Measurements from ENCODE around the gene WFS1. TPM values are rescaled to one million over a fixed set of nuclear protein-coding genes. Genes with fewer than 3 reads are reported as not detected.

WFS1 gene
- total RNA-seq, 1 donor from 2014 or later: 107 TPM

- DNase-seq (ENCODE audit: low read depth in 2 of 2): no peak
Observed at GRCh38 chr4:6262176-6262575, 7.5 kb upstream of the WFS1 start.

DNA sequence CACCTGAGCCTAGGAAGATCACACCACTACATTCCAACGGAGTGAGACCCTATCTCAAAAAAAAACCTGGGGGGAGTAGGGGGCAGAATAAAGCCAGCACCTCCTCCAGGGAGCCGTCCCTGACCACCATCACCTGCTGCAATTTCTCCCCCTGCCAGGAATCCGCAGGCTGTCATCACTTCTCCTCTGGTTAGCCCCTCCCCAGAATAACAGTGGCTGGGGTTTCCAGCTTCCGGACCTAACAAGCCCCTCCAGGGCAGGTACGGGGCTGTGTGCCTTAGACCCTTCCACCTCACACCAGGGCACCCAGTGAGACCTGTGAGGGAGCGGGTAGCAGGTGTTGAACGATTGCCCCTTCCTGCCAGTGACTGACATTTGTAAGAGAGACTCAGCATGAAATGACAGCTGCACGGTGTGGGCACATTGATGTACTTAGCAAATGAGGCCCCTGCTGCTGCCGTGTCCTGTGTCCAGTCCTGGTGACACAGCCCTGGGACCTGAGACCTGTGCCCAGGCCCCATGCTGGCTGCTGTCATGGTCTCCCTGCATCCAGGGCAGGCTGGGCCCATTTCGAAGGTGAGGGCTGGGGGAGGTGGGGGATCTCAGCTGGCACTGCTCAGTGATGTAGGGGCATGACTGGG lies 6.7 kb upstream of the WFS1 start:
- no peak for DNase-seq (ENCODE audit: low read depth in 2 of 2)

GRCh38 chr4:6263526-6264224 lies 6.0 kb upstream of the WFS1 start:
- DNase-seq (ENCODE audit: low read depth in 2 of 2): no peak

- DNase-seq (ENCODE audit: low read depth in 2 of 2): peak; percentile 77 to 88
Observed at GRCh38 chr4:6264225-6264540, 5.5 kb upstream of the WFS1 start.

DNA sequence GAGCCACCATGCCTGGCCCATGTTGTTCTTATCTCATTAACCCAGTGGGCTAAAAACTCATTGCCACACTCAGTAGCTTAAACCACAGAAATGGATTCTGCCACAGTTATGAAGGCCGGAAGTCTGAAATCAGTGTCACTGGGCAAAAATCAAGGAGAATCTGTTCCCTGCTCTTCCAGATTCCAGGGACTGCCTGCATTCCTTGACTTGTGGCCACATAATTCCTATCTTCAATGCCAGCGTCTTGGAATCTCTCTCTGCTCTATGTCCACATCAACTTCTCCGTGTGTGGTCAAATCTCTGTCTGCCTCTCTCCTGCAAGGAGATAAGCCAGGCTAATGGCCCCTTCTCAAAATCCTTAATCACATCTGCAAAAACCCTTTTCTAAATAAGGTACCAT lies 4.1 kb upstream of the WFS1 start:
- DNase-seq (ENCODE audit: low read depth in 2 of 2): no peak

- no peak for DNase-seq (ENCODE audit: low read depth in 2 of 2)
Observed at GRCh38 chr4:6267573-6267972, 2.1 kb upstream of the WFS1 start.

DNA sequence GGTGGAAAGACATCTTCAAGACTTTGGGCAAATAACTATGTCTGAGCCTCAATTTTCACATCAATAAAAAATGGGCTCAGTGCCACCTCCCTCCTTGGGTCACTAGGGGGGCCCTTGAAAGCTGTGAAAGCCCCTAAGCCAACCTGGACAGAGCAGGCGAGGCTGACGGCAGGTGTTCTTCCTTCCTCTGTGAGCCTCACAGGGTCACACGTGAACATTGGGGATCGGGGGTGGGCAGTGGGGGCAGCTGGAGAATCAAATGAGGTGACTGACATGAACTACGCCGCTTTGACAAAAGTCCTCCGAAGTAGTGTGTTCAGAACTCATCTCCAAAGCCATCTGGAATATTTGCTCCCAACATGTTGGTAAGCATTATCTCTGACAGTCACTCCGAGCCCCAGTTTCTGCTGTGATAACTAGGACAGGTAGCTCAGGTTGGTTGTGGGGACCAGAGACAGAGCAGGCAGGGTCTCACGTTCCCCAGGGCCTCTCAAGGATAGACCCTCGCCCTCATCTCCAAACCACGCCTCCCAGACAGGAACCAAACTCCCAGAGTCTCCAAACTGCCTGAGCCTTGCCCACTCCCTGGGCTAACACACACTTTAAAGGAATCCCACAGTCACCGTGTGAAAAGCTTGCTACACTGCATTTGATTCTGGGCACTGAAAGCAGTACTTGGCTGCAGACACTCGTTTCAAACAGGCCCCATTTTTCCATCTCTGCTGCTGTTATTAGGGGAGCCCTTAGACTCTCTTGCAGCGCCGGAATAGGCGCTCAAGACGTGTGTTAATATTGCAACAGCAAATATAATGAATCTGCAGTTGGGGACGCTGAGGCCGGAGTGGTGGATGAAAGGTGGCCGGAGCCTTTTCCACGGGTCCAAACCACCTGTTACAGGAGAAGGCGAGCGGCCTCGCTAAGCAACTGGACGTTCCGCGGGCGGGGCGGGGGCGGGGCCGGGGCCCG lies 717 bp upstream of the WFS1 start:
- no peak for DNase-seq (ENCODE audit: low read depth in 2 of 2)

- no peak for DNase-seq (ENCODE audit: low read depth in 2 of 2)
Observed at GRCh38 chr4:6270636-6271121, 1.0 kb downstream of the WFS1 start.

- DNase-seq (ENCODE audit: low read depth in 2 of 2): no peak
Observed at GRCh38 chr4:6271206-6271605, 1.6 kb downstream of the WFS1 start.

- no peak for DNase-seq (ENCODE audit: low read depth in 2 of 2)
Observed at GRCh38 chr4:6271701-6272465, 2.2 kb downstream of the WFS1 start.

DNA sequence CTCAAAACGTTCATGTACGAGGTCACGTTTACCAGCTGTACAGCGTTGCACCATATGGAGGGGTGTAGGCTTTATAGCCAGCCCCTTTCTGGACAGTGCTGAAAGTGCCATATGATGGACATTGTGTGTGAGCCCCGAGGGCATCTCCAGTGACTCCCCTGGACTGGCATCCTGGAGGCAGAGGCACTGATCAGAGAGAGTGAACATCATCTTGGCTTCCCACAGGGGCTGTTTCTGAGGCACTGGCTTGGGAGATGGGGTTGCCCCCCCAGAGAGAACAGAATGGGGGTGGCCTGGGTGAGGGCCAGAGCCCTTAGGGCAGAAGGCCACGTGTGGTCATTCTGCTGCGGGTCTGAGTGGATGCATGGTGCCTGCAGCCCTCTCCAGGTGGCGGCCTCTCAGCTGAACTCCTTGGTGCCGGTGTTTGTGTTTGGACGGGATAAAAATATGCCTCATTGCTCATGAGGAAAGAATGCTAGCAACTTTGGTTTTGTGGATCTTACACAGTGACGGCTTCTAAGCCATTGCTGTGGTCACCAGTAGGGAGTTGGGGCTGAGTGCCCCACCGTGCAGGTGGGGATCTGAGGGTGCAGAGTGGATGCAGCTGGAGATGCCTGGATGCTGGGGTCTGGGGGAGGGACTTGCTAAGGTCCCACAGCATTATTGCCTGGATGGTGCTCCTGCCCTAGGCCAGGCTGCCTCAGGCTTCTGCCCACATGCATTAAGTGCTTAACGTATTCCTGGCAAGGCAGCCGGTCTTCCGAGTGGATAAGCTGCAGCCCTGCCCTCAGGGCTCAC lies 3.4 kb downstream of the WFS1 start:
- DNase-seq (ENCODE audit: low read depth in 2 of 2): peak in 1 of 2 donors; percentile 75

- DNase-seq (ENCODE audit: low read depth in 2 of 2): no peak
Observed at GRCh38 chr4:6273661-6273990, 4.0 kb downstream of the WFS1 start.

DNA sequence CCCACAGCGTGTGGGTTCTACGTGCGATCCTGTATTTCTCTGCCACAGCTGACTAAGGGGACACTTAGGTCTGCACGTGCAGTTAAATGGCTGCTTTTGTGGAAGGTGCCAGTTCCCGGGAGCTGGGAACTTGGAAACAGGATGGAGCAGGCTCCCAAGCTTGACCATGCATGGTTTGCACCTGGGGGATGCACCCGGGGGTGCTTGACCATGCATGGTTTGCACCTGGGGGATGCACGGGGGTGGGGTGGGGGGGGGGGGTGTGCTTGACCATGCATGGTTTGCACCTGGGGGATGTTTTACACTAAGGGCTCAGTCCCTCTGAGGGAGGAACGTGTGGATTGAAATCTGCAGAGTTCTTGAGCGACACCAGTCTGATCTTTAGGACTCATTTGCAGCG lies 5.7 kb downstream of the WFS1 start:
- no peak for DNase-seq (ENCODE audit: low read depth in 2 of 2)

- DNase-seq (ENCODE audit: low read depth in 2 of 2): peak in 1 of 2 donors; percentile 76
Observed at GRCh38 chr4:6275898-6276806, 6.5 kb downstream of the WFS1 start.

GRCh38 chr4:6277139-6277802 lies 7.6 kb downstream of the WFS1 start:
- DNase-seq (ENCODE audit: low read depth in 2 of 2): peak in 1 of 2 donors; percentile 50

- peak in 1 of 2 donors; percentile 17 for DNase-seq (ENCODE audit: low read depth in 2 of 2)
Observed at GRCh38 chr4:6277935-6278800, 8.5 kb downstream of the WFS1 start.

GRCh38 chr4:6278801-6279197 lies 9.1 kb downstream of the WFS1 start:
- DNase-seq (ENCODE audit: low read depth in 2 of 2): peak; percentile 93
